HG03565 (cell line): ENCODE measurements around the gene MRGPRE.

Experiments
- ATAC-seq: cut with Tn5 transposase; IDR thresholded peaks from one replicate; pipeline ENCODE4 v1.9.1; 2021; ENCODE audit warnings: mild to moderate bottlenecking, moderate library complexity; ENCODE audit not compliant: unreplicated experiment

Gene MRGPRE

DNA sequence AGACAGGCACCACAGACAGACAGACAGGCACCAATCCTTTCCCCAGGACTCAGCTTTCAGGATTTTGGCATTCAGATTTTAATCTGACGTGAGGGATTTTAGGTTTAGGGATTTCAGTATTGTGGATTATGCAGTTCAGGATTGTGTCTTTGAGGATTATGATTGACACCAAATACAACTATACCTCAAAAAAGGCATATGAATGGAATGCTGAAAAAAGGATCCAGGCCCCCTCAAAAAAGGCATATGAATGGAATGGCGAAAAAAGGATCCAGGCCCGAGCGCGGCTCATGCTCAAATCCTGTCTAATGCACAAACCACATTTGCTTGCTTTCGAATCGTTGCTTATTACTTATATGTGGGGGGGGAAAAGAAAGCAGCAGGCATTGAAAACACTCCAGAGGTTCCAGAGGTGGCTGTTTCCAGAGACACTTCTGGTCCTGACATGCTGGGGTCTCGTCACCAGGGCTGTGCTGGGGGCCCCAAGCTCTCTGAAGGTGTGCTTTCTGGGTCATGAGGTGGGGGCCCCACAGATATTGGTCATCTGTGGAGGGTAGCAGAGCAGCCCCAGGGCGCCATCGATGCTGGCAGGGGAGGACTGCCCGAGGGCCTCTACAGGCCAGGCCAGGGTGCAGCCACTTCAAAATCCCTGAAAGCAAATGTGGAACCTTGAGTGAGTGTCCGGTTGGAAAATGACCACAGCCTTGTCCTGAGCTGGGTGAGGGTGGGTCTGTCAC is 50.3 kb downstream of the MRGPRE start:
- ATAC-seq, result no peak

DNA sequence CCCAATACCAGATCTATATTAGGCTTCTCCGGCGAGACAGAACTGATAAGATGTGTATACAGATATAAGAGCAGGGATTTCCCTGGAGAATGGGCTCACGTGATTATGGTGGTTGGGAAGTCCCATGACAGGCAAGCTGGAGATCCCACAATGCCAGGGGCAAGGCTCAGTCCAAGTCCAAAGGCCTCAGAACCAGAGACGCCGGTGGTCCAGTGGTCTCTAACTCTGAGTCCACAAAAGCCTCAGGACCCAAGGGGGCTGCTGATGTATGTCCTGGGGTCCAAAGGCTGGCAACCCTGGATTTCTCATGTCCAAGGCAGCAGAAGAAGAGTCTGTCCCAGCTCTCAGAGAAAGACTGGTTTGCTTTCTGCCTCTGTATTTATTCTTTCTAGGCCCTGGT is 51.3 kb downstream of the MRGPRE start:
- no peak for ATAC-seq

DNA sequence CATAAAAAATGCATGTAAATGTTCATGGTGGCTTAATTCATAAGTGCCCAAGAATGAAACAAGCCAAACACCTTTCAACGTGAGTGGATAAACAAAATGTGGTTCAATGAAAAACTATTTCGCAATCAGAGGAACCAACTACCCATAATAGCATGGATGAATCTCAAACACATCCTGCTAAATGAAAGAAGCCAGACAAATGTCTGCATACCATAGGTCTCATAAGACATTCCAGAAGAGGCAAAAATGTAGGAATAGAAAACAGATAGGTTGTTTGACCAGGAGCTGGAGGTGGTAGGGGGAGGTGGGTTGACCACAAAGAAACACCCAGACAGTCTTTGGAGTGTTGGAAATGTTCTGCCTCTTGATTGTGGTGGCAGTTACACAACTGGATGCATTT is 53.9 kb downstream of the MRGPRE start:
- no peak for ATAC-seq

DNA sequence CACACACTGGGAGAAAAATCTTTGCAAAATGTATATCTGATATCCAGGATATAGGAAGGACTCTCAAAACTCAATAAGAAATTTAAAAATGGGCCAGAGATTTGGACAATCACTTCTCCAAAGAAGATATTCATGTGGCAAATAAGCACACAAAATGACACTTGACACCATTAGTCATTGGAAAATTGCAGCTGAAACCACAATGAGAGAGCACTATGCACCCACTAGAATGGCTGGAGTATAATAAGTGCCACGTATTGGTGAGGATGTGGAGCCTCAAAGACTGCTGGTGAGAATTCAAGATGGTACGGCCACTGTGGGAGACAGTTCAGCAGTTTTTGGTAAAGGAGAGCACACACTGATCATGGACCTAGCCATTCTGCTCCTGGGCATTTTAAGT is 54.3 kb downstream of the MRGPRE start:
- no peak for ATAC-seq
